Measurements from ENCODE around the gene NCOA1. TPM values are rescaled to one million over a fixed set of nuclear protein-coding genes. Genes with fewer than 3 reads are reported as not detected.
"Not testable (repeated sequence)": the region's sequence is repeated elsewhere in the genome, so short reads cannot be mapped to it uniquely, and the experiment has no call there.

The NCOA1 gene
- total and polyA plus RNA-seq, 7 donors, result 12.8 to 78.1 (median 44.2) TPM

- H3K4me3 ChIP-seq, result no peak overlapping the region
- H3K36me3 ChIP-seq (ENCODE audit: insufficient read depth in 1 of 2, low read depth in 1 of 2), result peaks cover 0 to 14% of the 10 kb centered on the region in 2 donors
- intact Hi-C loops (cut with DNase I), result no loop called here
- no peaks in the 10 kb centered on the region for H3K9me3 ChIP-seq
- ATAC-seq (no peak), DNase-seq (no peak)
- no peak overlapping the region for H3K27ac ChIP-seq
- no peaks in the 10 kb centered on the region for H3K27me3 ChIP-seq (ENCODE audit: insufficient read depth in 3 of 3, low read length in 2 of 3)
- WGBS, 3 donors, result 83 to 94% (median 89%) methylated on average over 3 of the region's 3 CpGs
- no peak for TF ChIP-seq CTCF (IDR thresholded peaks at IDR 0.05)
- peaks cover 23% of the 10 kb centered on the region for H3K4me1 ChIP-seq
These were observed 101.5 kb downstream of the NCOA1 start for GRCh38 chr2:24592441-24593100.

GRCh38 chr2:24594283-24594682, 103.2 kb downstream of the NCOA1 start:
- no peak overlapping the region for H3K4me3 ChIP-seq
- DNase-seq (no peak), ATAC-seq (no peak)
- no peak for TF ChIP-seq CTCF (IDR thresholded peaks at IDR 0.05)
- no peaks in the 10 kb centered on the region for H3K9me3 ChIP-seq
- WGBS, 3 donors, result 81 to 85% (median 85%) methylated on average over 2 of the region's 2 CpGs
- H3K27me3 ChIP-seq (ENCODE audit: insufficient read depth in 3 of 3, low read length in 2 of 3), result no peaks in the 10 kb centered on the region
- intact Hi-C loops (cut with DNase I), result no loop called here
- peaks cover 23% of the 10 kb centered on the region for H3K4me1 ChIP-seq
- no peaks in the 10 kb centered on the region for H3K36me3 ChIP-seq (ENCODE audit: insufficient read depth in 1 of 2, low read depth in 1 of 2)
- H3K27ac ChIP-seq, result no peak overlapping the region

- WGBS, 3 donors, result 93 to 100% (median 94%) methylated on average over 2 of the region's 2 CpGs
- Histone ChIP-seq H3K4me3 (no peak overlapping the region), H3K27me3 (ENCODE audit: insufficient read depth in 3 of 3, low read length in 2 of 3) (no peaks in the 10 kb centered on the region), H3K4me1 (peaks cover 12% of the 10 kb centered on the region), H3K9me3 (no peaks in the 10 kb centered on the region), H3K27ac (no peak overlapping the region), H3K36me3 (ENCODE audit: insufficient read depth in 1 of 2, low read depth in 1 of 2) (no peaks in the 10 kb centered on the region)
- ATAC-seq (no peak), DNase-seq (no peak)
- TF ChIP-seq CTCF (IDR thresholded peaks at IDR 0.05), result no peak
- intact Hi-C loops (cut with DNase I), result no loop called here
These were observed 106.3 kb downstream of the NCOA1 start for GRCh38 chr2:24597181-24597870.

GRCh38 chr2:24600140-24600539, 109.1 kb downstream of the NCOA1 start:
- H3K27me3 ChIP-seq (ENCODE audit: insufficient read depth in 3 of 3, low read length in 2 of 3); H3K4me1 ChIP-seq; H3K27ac ChIP-seq; ATAC-seq; intact Hi-C loops (cut with DNase I); H3K9me3 ChIP-seq; H3K36me3 ChIP-seq (ENCODE audit: insufficient read depth in 1 of 2, low read depth in 1 of 2); H3K4me3 ChIP-seq: not testable (repeated sequence)
- 99% methylated on average over 6 of the region's 6 CpGs for WGBS, 3 donors
- DNase-seq, result peak in 1 of 2 donors; percentile 10

- no peak for TF ChIP-seq CTCF (IDR thresholded peaks at IDR 0.05)
- no peak overlapping the region for H3K27ac ChIP-seq
- no peak for DNase-seq
- H3K4me3 ChIP-seq, result no peak overlapping the region
- H3K27me3 ChIP-seq (ENCODE audit: insufficient read depth in 3 of 3, low read length in 2 of 3), result no peaks in the 10 kb centered on the region
- no peaks in the 10 kb centered on the region for H3K36me3 ChIP-seq (ENCODE audit: insufficient read depth in 1 of 2, low read depth in 1 of 2)
- 92 to 97% (median 94%) methylated on average over 3 of the region's 3 CpGs for WGBS, 3 donors
- H3K4me1 ChIP-seq, result peaks cover 40% of the 10 kb centered on the region
- peaks cover 5% of the 10 kb centered on the region for H3K9me3 ChIP-seq
- no peak for ATAC-seq
- intact Hi-C loops (cut with DNase I), result no loop called here
These were observed 120.6 kb downstream of the NCOA1 start for GRCh38 chr2:24611631-24612030.
